Neuronal stem cell (in vitro differentiated cells): ENCODE measurements around the gene CD44.

Experiments used
- DNase-seq: peaks from one replicate; pipeline ENCODE4 v3.0.0-alpha.2; 2013; ENCODE audit warnings: low spot score
- H2AFZ ChIP-seq: one replicate; pipeline ENCODE4 v1.6.1; 2013; ENCODE audit warnings: mild to moderate bottlenecking, low read length, inconsistent platforms
- H2AK5ac ChIP-seq: 2 replicates; pipeline ENCODE4 v1.6.1; 2013; ENCODE audit warnings: low read depth, mild to moderate bottlenecking, inconsistent platforms, low read length, moderate library complexity, mixed read lengths
- H2BK120ac ChIP-seq: 2 replicates; pipeline ENCODE4 v1.6.1; 2013; ENCODE audit warnings: low read depth, mild to moderate bottlenecking, inconsistent platforms, low read length, moderate library complexity, mixed read lengths
- H2BK12ac ChIP-seq: one replicate; pipeline ENCODE4 v1.6.1; 2013; ENCODE audit warnings: low read length, inconsistent platforms
- H2BK15ac ChIP-seq: 2 replicates; pipeline ENCODE4 v1.6.1; 2013; ENCODE audit warnings: mild to moderate bottlenecking, low read length, inconsistent platforms, mixed read lengths
- H2BK5ac ChIP-seq: one replicate; pipeline ENCODE4 v1.6.1; 2013; ENCODE audit warnings: inconsistent platforms, mild to moderate bottlenecking, low read length, moderate library complexity
- H3K14ac ChIP-seq: one replicate; pipeline ENCODE4 v1.6.1; 2013; ENCODE audit warnings: low read length, inconsistent platforms
- H3K18ac ChIP-seq: 2 replicates; pipeline ENCODE4 v1.6.1; 2013; ENCODE audit warnings: low read length, inconsistent platforms
- H3K23ac ChIP-seq: 2 replicates; pipeline ENCODE4 v1.6.1; 2013; ENCODE audit warnings: low read depth, mild to moderate bottlenecking, mixed read lengths, low read length, inconsistent platforms; ENCODE audit not compliant: poor library complexity
- H3K27ac ChIP-seq: replicated peaks from 3 replicates; pipeline ENCODE4 v1.5.1; 2013; ENCODE audit warnings: low read length, inconsistent platforms
- H3K27me3 ChIP-seq, 3 experiments: 2 replicates each; pipeline ENCODE4 v1.6.1; 2013; ENCODE audit warnings: low read length in 3 of 3, mild to moderate bottlenecking in 2 of 3, inconsistent platforms in 1 of 3, low read depth in 1 of 3, mixed read lengths in 1 of 3, moderate library complexity in 1 of 3; ENCODE audit not compliant: control insufficient read depth in 3 of 3, insufficient read depth in 3 of 3
- H3K36me3 ChIP-seq, 2 donors: replicated peaks in 1 of 2; 2 replicates each; pipeline ENCODE4 v1.6.1; 2013; ENCODE audit warnings: low read length in 2 of 2; ENCODE audit not compliant: control insufficient read depth in 2 of 2, insufficient read depth in 2 of 2
- H3K4ac ChIP-seq: 2 replicates; pipeline ENCODE4 v1.6.1; 2013; ENCODE audit warnings: inconsistent platforms, mild to moderate bottlenecking, low read length, moderate library complexity
- H3K4me1 ChIP-seq, 2 donors: 1 replicate in 1 of 2; 2 replicates in 1 of 2; pipeline ENCODE4 v1.6.1; 2013; ENCODE audit warnings: low read length in 2 of 2, low read depth in 1 of 2; ENCODE audit not compliant: control insufficient read depth in 2 of 2, insufficient read depth in 1 of 2
- H3K4me2 ChIP-seq: one replicate; pipeline ENCODE4 v1.6.1; 2013; ENCODE audit warnings: mild to moderate bottlenecking, low read length, inconsistent platforms; ENCODE audit not compliant: insufficient read depth, poor library complexity, severe bottlenecking
- H3K4me3 ChIP-seq, 2 donors: 2 replicates each; pipeline ENCODE4 v1.5.1; 2013; ENCODE audit warnings: low read length in 2 of 2, mild to moderate bottlenecking in 2 of 2, inconsistent platforms in 1 of 2, moderate library complexity in 1 of 2
- H3K79me1 ChIP-seq: one replicate; pipeline ENCODE4 v1.6.1; 2013; ENCODE audit warnings: low read depth, mild to moderate bottlenecking, inconsistent platforms, low read length, moderate library complexity
- H3K9ac ChIP-seq: one replicate; pipeline ENCODE4 v1.6.1; 2013; ENCODE audit warnings: mild to moderate bottlenecking, low read depth, low read length, inconsistent platforms; ENCODE audit not compliant: poor library complexity
- H3K9me3 ChIP-seq, 2 donors: replicated peaks in 1 of 2; 2 replicates each; pipeline versions ENCODE3 to v1.6.1; 2013; ENCODE audit warnings: low read length in 2 of 2, mild to moderate bottlenecking in 2 of 2, inconsistent platforms in 1 of 2, low read depth in 1 of 2, mixed read lengths in 1 of 2, moderate library complexity in 1 of 2; ENCODE audit not compliant: control insufficient read depth in 2 of 2, insufficient read depth in 1 of 2
- H4K8ac ChIP-seq: one replicate; pipeline ENCODE4 v1.6.1; 2013; ENCODE audit warnings: low read depth, mild to moderate bottlenecking, inconsistent platforms, low read length, moderate library complexity
- H4K91ac ChIP-seq: one replicate; pipeline ENCODE4 v1.6.1; 2013; ENCODE audit warnings: low read length, low read depth, mild to moderate bottlenecking, inconsistent platforms; ENCODE audit not compliant: poor library complexity
- WGBS, 2 donors: extraction: QIAGEN DNeasy Blood & Tissue Kit; methylation state at CpG; one replicate each; pipeline ENCODE4 v1.1.7; 2013; ENCODE audit warnings: missing lambda C conversion rate in 2 of 2, mixed read lengths in 1 of 2; ENCODE audit not compliant: insufficient read length in 2 of 2, insufficient replicate concordance in 1 of 2; ENCODE audit errors: extremely low coverage in 2 of 2; 5-methylcytosine and 5-hydroxymethylcytosine counted together

Gene CD44

GRCh38 chr11:35112056-35112845 lies 26.7 kb upstream of the CD44 start:
- H2AK5ac ChIP-seq, result no peak overlapping the region
- H3K14ac ChIP-seq, result no peak overlapping the region
- DNase-seq, result no peak
- H2AFZ ChIP-seq, result no peak overlapping the region
- no peak overlapping the region for H2BK15ac ChIP-seq
- no peak overlapping the region for H3K9ac ChIP-seq
- H3K23ac ChIP-seq, result no peak overlapping the region
- H3K4me1 ChIP-seq, result no peaks in the 10 kb centered on the region
- H3K27ac ChIP-seq, result no peak overlapping the region
- H2BK5ac ChIP-seq, result no peak overlapping the region
- H4K91ac ChIP-seq, result no peak overlapping the region
- no peak overlapping the region for H3K18ac ChIP-seq
- H2BK12ac ChIP-seq, result no peak overlapping the region
- no CpG with 5 or more reads among the region's 13 CpGs for WGBS, 2 donors
- H4K8ac ChIP-seq, result no peak overlapping the region
- H3K4me3 ChIP-seq, result no peak overlapping the region
- no peak overlapping the region for H3K4ac ChIP-seq
- H3K27me3 ChIP-seq, result peaks cover 0 to 5% (median 0%) of the 10 kb centered on the region in 3 experiments
- no peak overlapping the region for H3K4me2 ChIP-seq
- no peaks in the 10 kb centered on the region for H3K9me3 ChIP-seq
- no peaks in the 10 kb centered on the region for H3K79me1 ChIP-seq
- no peak overlapping the region for H2BK120ac ChIP-seq
- no peaks in the 10 kb centered on the region for H3K36me3 ChIP-seq

GRCh38 chr11:35112846-35113105 lies 26.2 kb upstream of the CD44 start:
- Histone ChIP-seq H3K9ac (no peak overlapping the region), H3K4ac (no peak overlapping the region), H3K27me3 (peaks cover 0 to 5% (median 0%) of the 10 kb centered on the region in 3 experiments), H2BK120ac (no peak overlapping the region), H3K4me2 (no peak overlapping the region), H4K8ac (no peak overlapping the region), H2BK12ac (no peak overlapping the region), H2BK5ac (no peak overlapping the region), H3K23ac (no peak overlapping the region), H3K9me3 (no peaks in the 10 kb centered on the region), H3K4me1 (no peaks in the 10 kb centered on the region), H4K91ac (no peak overlapping the region), H2AK5ac (no peak overlapping the region), H2BK15ac (no peak overlapping the region), H3K79me1 (no peaks in the 10 kb centered on the region), H3K36me3 (no peaks in the 10 kb centered on the region), H3K27ac (no peak overlapping the region), H3K14ac (no peak overlapping the region), H2AFZ (no peak overlapping the region), H3K18ac (no peak overlapping the region), H3K4me3 (no peak overlapping the region)
- no CpG with 5 or more reads among the region's 1 CpG for WGBS, 2 donors
- no peak for DNase-seq

GRCh38 chr11:35114906-35115687 lies 23.9 kb upstream of the CD44 start:
- H3K27me3 ChIP-seq, result peaks cover 0 to 9% (median 0%) of the 10 kb centered on the region in 3 experiments
- H2AFZ ChIP-seq, result no peak overlapping the region
- H3K9ac ChIP-seq, result no peak overlapping the region
- H2BK15ac ChIP-seq, result no peak overlapping the region
- H4K91ac ChIP-seq, result no peak overlapping the region
- H3K4ac ChIP-seq, result no peak overlapping the region
- H3K4me2 ChIP-seq, result no peak overlapping the region
- no peaks in the 10 kb centered on the region for H3K36me3 ChIP-seq
- H2BK5ac ChIP-seq, result no peak overlapping the region
- WGBS, 2 donors, result no CpG with 5 or more reads among the region's 9 CpGs
- H3K18ac ChIP-seq, result no peak overlapping the region
- no peak overlapping the region for H2AK5ac ChIP-seq
- H3K23ac ChIP-seq, result no peak overlapping the region
- no peaks in the 10 kb centered on the region for H3K79me1 ChIP-seq
- no peak overlapping the region for H3K14ac ChIP-seq
- no peaks in the 10 kb centered on the region for H3K9me3 ChIP-seq
- no peaks in the 10 kb centered on the region for H3K4me1 ChIP-seq
- H2BK12ac ChIP-seq, result no peak overlapping the region
- H3K27ac ChIP-seq, result no peak overlapping the region
- no peak for DNase-seq
- H4K8ac ChIP-seq, result no peak overlapping the region
- no peak overlapping the region for H2BK120ac ChIP-seq
- H3K4me3 ChIP-seq, result no peak overlapping the region

GRCh38 chr11:35115688-35116030 lies 23.3 kb upstream of the CD44 start:
- H3K9ac ChIP-seq, result no peak overlapping the region
- no peaks in the 10 kb centered on the region for H3K9me3 ChIP-seq
- no peak overlapping the region for H3K27ac ChIP-seq
- no peak overlapping the region for H2BK12ac ChIP-seq
- peaks cover 0 to 9% (median 0%) of the 10 kb centered on the region in 3 experiments for H3K27me3 ChIP-seq
- no CpG with 5 or more reads among the region's 4 CpGs for WGBS, 2 donors
- no peak overlapping the region for H3K14ac ChIP-seq
- no peak overlapping the region for H2BK120ac ChIP-seq
- no peak for DNase-seq
- no peak overlapping the region for H2AFZ ChIP-seq
- no peaks in the 10 kb centered on the region for H3K4me1 ChIP-seq
- H2BK15ac ChIP-seq, result no peak overlapping the region
- no peak overlapping the region for H3K4ac ChIP-seq
- no peak overlapping the region for H4K91ac ChIP-seq
- H3K18ac ChIP-seq, result no peak overlapping the region
- no peak overlapping the region for H4K8ac ChIP-seq
- H2BK5ac ChIP-seq, result no peak overlapping the region
- H3K79me1 ChIP-seq, result no peaks in the 10 kb centered on the region
- H2AK5ac ChIP-seq, result no peak overlapping the region
- no peaks in the 10 kb centered on the region for H3K36me3 ChIP-seq
- H3K4me3 ChIP-seq, result no peak overlapping the region
- no peak overlapping the region for H3K23ac ChIP-seq
- no peak overlapping the region for H3K4me2 ChIP-seq
